Hypothalamus (tissue), 51 donors: ENCODE results near the gene ABCD4.
"Not testable (repeated sequence)": the region's sequence is repeated elsewhere in the genome, so short reads cannot be mapped to it uniquely, and the experiment has no call there.

ENCODE experiments used
- DNase-seq, 51 donors: peaks; one replicate each; lab custom pipeline; 2025; lab: John Stamatoyannopoulos, UW

The ABCD4 gene

GRCh38 chr14:74302634-74303569, at the start of gene ABCD4:
ABCD4 (minus strand) TSS chr14:74302934; CDS start chr14:74302912, 22 bp downstream.
- DNase-seq: peak; percentile 35 to 97 (median 89)

DNA sequence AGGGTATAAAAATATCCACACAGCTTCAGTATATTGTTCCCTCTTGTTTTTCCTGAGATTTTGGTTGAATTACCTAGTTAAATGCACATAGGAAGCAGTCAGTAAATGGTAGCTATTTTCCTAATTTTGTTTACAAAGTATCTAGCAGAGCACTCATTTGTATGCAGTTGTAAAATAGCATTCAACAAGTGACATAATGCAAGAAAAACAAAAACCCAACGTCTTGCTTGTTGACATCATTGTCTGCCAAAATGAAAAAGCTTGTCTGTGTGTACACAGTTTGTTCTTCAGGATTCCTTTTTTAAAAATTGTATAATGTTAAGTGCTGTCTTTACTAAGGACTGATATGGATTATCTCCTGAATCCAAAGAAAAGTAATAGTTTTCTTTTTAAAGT, 48.2 kb upstream of the ABCD4 start:
- no peak for DNase-seq

DNA sequence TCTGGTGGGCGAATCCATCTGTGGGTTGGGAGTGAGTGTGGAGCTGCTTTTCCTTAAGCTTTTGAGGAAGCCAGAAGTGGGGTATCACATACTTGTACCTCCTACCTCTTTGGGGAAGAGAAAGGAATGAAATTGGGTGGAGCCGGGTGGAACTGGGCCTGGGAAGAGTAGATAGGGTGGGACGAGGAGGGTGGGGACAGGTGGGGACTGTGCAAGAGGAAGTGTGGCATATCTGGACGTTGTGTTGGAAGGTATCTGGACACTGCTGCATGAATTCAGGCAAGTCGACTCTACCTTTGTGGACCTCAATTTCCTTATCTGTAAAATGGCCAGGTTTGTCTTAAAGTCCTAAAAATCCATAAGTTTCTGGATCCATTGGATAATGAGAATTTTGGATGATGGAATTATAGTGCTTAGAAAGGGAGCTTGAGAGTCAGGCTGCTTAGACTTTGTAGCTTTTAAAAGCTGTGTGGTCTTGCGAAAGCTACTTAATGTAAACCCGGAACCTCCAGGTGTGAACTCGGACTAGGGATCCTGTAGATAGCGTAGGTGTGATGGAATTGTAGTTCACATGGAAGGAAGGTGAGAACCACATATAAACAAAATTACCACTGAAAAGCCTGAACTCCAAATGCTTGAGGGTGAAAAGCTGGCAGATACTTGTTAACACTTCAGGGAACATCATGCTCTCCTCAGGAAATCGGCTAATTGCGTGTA, 47.6 kb upstream of the ABCD4 start:
- DNase-seq: no peak

DNA sequence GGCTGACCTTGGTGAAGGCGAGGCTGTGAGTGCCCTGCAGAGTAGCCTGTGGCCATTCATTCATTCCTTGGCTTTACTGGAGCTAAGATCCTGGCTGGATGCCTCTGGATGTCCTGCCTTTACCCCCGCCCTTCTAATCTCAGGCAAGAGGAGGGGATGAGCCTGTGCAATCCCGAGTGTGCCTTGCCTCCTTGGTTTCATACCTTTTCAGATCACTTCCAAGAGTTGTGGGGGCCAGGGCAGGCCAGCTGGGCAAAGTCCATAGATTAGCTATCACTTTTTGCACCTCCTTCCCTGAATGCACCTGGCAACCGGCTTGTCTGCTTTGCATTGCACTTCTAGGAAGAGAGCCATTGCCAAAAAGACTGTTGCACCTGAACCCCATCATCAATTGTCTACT, 47.0 kb upstream of the ABCD4 start:
- DNase-seq: no peak

DNA sequence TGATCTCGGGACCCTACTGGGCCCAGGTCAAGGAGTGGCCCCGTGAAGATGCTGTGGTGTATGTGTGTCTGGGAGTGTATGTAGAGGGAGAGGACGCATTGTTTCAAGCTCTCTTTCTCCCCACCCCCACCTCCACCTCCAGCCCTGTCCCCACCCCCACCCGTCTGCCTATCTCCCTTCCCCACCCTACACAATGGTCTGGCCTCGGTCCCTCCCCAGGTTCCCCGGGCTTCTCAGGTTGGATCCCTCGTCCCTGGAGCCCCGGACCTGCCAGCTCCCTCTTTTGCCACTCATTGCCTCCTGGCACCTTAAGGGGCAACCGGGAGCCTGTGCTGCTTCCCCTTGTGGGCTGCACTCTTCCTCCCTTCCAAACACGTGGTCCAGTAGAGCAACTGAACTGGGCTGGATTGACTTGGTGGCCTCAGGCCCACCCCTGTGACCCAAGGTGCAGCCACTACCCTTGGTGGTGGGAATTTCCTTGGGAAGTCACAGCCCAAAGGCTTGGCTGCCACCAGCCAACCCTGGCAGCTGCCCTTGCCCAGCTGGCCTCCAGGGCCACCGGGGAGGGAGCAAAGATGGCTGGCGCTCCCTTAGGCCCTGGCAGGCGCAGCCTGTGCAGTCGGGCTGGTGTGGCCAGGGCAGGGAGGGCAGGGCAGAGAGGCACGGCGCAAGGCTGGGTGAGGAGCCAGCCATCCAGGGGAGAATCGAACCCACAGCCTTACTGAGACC, 46.2 kb upstream of the ABCD4 start:
- DNase-seq: no peak

DNA sequence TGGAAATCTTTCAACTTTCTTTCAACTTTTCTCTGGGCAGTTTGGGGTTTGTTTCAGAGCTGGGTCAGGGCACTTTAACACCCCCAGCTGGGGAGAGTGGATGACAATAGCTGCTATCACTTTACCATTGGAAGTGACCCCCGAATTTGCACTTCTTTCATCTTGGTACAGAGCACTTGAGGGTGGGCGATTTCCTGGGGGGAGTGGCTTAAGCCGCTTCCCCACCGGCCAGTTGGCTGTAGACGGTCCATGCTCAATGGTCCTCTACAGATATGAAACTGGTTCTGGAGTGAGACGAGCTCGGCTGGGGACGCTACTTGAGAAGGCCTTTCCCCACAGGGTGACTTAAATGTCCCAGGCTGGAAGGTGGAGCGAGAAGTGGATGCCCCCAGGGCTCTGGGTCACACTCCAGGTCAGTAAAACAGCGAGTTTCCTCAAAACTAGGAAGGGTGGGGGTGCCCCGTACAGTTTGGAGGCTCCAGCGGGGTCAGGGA, 45.6 kb upstream of the ABCD4 start, which contains the start of gene VRTN:
VRTN (plus strand) TSS at position 231 of the 494 bp plus-strand sequence. CDS start 8,313 bp downstream, outside the sequence.
- DNase-seq: no peak

DNA sequence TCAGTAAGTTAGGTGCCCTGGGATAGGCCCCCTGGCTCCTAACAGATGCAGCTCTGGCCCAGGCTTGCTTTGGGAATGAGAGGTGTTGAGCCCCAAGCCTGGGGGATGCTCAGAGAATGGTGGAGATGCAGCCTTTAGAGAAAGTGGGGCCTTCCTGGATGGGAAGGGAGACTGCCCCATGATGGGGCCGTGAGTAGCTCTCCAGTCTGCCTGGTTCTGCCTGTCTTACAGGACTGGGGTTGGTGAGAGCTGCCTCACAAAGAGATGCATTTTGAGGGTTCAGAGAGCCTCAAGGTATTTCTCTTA, 45.0 kb upstream of the ABCD4 start:
- DNase-seq: no peak

DNA sequence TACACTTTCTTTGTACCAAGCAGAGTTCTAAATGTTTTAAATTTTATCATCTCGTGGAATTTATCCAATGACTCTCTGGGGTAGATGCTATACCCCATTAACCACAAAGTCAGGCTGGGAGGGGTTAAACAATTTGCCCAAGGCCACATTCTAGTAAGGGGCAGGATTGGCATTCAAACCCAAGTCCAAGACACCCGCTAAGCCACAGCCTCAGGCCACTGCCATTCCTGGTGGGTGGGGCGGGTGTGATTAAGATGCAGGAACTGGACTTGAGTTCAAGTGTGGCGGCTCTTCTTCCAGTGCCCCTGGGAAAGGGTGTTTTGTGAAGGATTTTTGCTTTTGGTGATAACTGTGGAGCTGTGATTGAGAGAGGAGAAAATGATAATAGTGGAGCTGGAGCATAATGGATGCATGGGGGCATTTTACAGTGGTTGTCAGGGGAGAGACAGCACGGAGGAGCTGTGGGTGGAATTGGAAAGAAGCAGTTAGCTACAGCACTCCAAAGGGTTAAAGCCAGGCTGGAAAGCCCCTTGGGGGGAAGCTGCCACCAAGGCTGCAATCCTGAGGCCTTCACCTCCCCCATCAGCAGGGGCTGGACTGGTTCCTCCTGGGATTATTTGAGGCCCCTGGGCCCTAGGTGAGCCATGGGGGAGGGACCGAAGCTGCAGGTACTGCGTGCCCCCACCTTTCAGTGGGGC, 44.5 kb upstream of the ABCD4 start:
- no peak for DNase-seq

DNA sequence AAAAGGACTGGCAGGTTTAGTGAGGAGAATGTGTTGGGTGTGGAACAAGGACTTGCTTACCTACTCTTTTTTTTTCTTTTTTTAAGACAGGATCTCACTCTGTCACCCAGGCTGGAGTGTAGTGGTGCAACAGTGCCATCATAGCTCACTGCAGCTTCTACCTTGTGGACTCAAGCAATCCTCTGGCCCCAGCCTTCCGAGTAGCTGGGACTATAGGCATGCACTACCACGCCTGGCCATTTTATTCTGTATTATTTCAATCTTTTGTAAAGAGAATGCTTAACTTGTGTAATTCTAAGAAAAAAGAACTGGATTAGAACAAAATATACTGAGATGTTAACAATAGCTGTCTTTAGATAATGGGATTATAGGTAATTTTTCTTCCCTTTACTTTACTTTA, 43.6 kb upstream of the ABCD4 start:
- no peak for DNase-seq

DNA sequence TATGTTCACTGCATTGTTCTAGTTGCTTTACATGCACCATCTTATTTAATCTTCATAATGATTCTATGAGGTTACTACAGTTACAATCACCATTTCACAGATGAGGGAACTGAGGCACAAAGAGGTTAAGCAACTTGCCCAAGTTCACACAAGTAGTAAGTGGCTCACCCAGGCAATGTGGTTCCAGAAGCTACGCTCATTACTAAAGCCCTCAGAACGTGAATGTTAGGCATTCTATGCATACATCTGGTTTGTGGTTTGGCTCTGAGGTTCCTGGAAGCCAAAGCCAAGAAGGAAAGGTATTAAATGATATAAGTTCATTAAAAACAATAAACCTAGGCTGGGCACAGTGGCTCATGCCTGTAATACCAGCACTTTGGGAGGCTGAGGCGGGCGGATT, 31.2 kb upstream of the ABCD4 start:
- no peak for DNase-seq

- not testable (repeated sequence) for DNase-seq
These were observed 27.3 kb upstream of the ABCD4 start for GRCh38 chr14:74329950-74330552.

GRCh38 chr14:74326369-74327152, 23.8 kb upstream of the ABCD4 start:
- no peak for DNase-seq

GRCh38 chr14:74325446-74325845, 22.7 kb upstream of the ABCD4 start:
- DNase-seq: no peak

GRCh38 chr14:74324931-74325361, 22.2 kb upstream of the ABCD4 start:
- no peak for DNase-seq

- no peak for DNase-seq
These were observed 11.8 kb upstream of the ABCD4 start for GRCh38 chr14:74314576-74314975.

DNA sequence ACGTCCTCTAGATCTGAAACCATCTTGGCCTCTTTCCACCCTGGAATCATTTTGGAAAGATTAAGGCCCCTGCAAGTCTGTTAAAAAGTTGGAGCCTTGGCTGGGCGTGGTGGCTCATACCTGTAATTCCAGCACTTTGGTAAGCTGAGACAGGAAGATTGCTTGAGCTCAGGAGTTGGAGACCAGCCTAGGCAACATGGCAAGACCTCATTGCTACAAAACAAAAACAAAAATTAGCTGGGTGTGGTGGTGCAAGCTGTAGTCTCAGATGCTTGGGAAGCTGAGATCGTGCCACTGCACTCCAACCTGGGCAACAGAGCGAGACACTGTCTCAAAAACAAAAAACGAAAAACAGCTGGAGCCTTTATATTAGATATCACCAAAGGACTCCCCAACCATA, 10.9 kb upstream of the ABCD4 start:
- no peak for DNase-seq

GRCh38 chr14:74312161-74312560, 9.4 kb upstream of the ABCD4 start:
- no peak for DNase-seq

- DNase-seq: no peak
These were observed 6.6 kb upstream of the ABCD4 start for GRCh38 chr14:74309125-74310022.
